ENCODE data around the gene ABHD11. TPM values are rescaled to one million over a fixed set of nuclear protein-coding genes. Genes with fewer than 3 reads are reported as not detected.

The ABHD11 gene

Small RNAs within 50 kb of the gene (small RNA-seq; reads per million reads assigned to genes)
- not detected for gene MIR4284 (ENCODE audit: insufficient read depth)
- not detected for gene RN7SL265P (ENCODE audit: insufficient read depth)

All from mesendoderm (in vitro differentiated cells).